Hematopoietic multipotent progenitor cell (in vitro differentiated cells): ENCODE results near the gene HEATR5A. TPM values are rescaled to one million over a fixed set of nuclear protein-coding genes. Genes with fewer than 3 reads are reported as not detected.
"Not testable (repeated sequence)": the region's sequence is repeated elsewhere in the genome, so short reads cannot be mapped to it uniquely, and the experiment has no call there.

ENCODE experiments used
- DNase-seq, 3 donors: peaks; one replicate each; pipeline ENCODE4 v3.0.0-alpha.2; 2011 to 2015; ENCODE audit warnings: low read depth in 2 of 3, low spot score in 2 of 3
- total RNA-seq: library from RNA; depleted of rRNA; stranded (reverse); fragments of >200 nt; gene quantifications from one replicate; pipeline ENCODE4 v1.2.3, GENCODE V29; 2012

The HEATR5A gene
- total RNA-seq, result 8.6 TPM

DNA sequence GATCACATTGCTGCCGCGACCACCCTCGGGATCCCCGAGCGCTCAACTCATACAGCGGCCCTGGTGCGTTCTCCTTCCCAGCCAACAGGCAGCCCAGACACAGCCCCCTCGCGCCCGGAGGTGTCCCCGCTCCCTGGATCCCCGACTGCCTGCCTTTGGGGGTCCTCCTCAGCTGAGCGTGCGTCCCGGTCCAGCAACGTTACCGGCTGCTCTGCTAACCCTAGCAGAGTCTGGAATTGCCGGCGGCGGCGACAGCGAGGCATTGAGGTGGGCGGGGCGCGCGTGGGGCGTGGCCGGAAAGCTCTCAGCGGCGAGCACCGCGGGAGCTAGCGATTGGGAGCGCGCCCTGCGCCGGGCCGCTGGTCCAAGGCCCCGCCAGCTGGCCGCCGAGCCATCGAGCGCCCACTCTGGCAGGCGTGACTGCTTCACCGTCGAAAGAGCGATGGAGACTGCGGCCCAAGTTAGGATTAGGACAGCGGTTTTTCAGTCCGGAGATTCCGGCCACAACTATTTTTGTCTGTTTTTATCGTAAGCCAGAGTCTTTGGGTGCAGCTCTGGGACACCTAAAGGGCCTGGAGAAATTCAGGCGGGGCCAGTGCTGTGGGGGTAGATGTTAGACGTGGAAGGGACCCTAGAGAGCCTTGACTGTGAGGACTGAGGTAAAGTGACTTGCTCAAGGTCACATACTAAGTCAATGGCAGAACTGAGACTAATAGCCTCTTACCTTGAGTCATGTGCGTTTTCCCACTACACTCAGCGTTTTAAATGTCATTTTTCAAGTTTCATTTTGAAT lies at the start of gene HEATR5A:
HEATR5A (minus strand) TSS at position 232 of the 793 bp plus-strand sequence. CDS start 17,575 bp downstream, outside the sequence.
- peak; percentile 84 to 95 (median 94) for DNase-seq

DNA sequence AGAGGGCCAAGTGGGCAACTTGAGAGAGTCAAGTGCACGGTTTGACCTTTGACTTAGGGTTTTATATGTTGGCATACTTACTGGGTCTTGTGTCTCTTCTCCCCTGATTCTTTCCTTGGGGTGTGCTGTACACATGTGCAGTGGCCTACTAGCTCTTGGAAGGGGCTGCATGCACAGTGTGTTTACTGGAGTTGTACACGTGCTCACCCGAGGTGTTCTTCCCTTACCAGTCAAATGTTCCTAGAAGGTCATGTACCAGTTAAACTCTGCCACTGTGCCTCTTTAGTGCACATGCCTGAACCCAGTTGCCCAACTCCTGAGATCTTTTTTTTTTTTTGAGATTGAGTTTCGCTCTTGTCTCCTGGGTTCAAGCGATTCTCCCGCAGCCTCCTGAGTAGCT lies 46.2 kb upstream of the HEATR5A start:
- DNase-seq, result no peak

DNA sequence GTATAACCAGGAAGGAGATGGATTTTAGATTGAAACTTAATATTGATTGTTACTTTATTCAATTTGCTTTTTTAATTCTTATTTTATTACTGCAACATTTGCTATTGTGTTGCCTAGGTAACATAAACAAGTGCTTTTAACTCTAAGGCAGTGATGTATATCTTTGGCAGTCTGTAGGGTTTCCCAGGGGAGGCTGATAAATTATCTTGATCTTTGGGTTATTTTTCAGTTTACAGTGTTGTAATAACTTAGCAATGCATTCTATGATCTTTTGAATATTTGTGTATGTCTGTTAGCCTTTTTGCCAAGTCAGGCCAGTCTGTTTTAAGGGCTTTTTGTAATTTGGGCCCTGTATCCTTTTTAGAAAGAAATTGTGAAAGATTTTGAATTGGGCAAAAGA lies 44.8 kb upstream of the HEATR5A start:
- DNase-seq, result no peak

DNA sequence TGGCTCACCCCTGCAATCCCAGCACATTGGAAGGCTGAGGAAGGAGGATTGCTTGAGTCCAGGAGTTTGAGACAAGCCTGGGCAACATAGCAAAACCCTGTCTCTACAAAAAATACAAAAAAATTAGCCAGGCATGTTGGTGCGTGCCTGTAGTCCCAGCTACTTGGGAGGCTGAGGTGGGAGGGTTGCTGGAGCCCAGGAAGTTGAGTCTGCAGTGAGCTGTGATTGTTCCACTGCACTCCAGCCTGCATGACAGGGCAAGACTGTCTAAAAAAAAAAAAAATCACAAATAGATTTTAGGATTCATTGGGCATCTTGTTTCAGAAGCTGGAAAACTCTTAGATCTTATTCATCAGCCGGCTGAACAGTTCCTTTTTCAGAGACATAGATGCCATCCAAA lies 42.1 kb upstream of the HEATR5A start:
- not testable (repeated sequence) for DNase-seq

DNA sequence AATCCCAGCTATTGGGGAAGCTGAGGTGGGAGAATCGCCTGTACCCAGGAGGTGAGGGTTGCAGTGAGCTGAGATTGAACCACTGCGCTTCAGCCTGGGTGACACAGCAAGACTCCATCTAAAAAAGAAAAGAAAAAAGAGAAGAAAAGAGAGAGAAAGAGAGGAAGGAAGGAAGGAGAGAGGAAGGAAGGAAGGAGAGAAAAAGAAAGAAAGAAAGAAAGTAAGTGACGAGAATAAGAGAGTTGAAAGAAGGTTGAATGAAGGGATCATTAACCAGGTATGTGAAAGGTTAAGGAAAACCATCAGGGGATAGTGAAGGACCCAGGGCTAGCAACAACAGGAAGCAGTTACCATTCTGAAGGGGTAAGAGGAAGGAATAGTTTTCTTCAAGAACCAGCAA lies 41.2 kb upstream of the HEATR5A start:
- DNase-seq, result no peak

DNA sequence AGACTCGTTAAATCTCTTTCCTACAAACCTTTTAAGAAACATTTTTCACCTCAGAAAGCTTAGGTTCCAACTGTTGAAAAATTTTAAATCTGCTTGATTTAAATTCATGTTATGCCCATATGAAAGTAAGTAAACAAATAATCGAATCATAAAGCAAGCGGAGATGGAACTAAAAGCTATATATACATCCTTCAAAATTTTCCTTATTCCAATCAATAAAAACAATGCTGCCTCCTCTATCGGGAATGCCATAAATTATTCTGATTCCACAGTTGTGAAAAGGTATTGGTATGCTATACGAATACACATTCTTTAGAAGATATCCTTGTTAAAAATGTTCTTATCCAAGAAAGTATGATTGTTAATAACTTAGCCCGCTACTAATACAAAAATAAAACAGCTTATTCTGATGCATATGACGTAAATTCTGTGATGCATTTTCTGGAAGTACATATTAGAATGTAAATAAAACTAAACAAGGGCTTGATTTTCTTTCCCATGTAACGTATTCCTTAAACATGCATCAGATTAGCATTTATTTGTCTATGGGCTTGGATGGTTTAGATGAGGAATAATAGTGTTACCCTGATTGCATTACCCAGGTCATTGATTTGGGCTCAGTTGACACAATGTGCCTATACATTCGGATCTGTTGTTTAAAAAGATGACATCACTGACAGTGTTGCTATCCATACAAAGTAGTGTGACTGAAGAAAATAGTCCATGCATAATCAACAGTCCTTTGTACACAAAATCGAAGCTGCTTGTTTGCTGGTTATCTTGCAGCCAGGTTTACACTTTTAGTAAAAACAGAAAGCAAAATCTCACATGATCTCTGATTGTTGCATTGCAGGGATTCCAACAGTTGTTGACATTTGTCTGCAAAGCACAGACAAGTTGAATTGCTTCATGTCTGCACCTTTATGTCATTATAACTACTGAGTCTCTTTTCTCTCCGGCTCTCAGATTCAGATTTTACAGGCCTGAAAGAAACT lies 37.6 kb upstream of the HEATR5A start:
- no peak for DNase-seq

DNA sequence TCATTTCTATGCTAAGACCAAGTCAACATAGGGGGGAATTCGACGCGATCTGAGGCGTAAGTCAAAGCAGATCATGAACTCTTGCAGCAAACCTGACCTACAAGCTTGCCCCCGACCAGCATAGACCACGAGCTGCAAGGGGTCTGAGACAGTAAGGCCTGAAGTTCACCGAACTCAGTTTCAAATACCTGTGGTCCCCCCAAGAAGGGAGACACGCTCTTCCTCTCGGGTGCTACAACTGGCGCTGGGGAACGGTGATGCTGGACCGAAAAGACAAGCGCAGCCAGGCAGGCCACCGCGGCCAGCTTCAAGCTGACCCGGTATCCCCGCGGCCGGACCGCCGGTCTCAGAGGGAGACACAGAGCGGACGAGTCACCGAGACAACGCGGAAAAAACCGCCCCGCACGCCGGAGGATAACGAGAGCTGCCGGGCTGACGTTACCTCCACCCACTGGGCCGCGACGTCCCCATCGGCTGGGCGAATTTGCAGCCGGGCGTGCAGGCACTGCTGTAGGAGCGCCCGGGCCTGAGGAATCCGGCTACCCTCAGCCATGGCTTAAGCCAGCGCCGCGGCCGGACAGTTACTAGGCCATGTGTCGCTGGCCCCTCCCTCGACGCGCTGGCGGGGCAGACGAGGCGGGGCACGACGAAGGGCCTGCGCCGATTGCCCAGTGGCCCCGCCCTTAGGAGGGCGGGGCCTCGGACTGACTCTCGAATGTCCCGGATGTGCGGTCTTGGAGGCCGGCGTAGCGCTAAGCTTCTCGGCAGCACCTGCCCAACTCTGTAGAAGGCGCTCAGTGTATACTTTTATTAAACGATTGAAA lies 36.7 kb upstream of the HEATR5A start, which contains the start of gene DTD2:
DTD2 (minus strand) TSS at position 666 of the 824 bp plus-strand sequence; CDS start at position 553, 113 bp downstream.
- peak; percentile 82 to 95 (median 90) for DNase-seq

DNA sequence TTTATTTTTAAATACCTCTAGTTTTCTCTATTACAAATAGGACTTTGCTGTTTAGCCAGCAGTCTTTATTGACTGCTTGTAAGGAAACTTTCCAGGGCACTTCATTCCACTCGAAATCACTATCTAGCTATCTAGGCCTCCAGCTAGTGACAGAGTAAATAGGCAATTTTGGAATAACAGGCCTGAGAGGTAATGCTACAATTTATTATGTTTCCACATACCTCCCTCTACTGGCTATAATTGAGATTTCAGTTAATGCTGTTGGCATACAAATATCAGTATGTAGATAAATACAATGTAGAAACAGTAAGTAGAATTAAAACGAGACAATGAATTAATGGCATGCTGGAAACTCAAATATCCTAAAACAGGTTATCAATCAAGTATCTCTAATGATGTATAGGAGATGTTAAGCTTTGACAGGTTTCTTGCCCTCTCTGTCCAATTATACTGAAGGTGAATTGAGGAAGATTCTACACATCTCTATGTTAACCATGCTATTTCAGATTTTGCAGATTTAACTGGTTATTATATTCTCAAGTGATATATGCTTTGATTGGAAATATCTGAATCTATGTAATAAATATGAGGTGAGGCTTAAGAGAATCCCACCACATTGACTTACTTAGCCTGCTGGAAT lies 29.7 kb upstream of the HEATR5A start:
- DNase-seq, result peak in 2 of 3 donors; percentile 20 to 67

DNA sequence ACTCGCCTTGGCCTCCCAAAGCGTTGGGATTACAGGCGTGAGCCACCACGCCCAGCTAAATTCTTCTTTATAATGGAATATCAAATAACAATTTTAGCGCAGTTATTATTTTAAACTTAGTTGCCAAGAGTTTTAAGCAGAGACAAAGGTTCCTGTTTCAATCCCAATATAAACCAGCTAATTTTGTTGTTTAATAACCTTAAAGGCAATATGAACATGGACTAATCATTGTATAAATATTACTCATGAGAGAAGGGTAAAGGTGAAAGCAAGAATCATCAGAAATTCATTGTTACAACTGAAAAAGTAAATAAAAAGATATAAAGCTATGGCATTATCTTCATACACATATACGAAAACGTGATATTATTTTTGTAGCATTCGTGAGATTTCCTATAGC lies 28.8 kb upstream of the HEATR5A start:
- no peak for DNase-seq

DNA sequence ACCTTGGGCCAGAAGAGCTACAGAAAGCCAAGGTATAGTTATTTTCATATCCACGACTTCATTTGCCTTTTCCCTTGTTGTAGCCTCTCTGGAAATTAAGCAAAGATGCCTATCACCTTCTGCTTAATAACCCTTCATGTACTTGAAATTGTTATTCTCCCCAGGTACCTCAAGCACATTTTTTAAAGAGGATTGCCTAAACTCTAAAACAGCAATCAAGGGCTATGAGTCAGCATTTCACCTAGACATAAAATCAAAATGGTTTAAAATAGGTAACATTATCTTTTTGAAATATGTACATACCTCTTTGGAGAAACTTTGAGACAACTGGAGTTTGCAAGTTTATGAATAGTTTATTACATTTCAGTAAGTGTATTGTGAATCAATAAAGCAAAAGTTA lies 25.4 kb upstream of the HEATR5A start:
- DNase-seq, result no peak

DNA sequence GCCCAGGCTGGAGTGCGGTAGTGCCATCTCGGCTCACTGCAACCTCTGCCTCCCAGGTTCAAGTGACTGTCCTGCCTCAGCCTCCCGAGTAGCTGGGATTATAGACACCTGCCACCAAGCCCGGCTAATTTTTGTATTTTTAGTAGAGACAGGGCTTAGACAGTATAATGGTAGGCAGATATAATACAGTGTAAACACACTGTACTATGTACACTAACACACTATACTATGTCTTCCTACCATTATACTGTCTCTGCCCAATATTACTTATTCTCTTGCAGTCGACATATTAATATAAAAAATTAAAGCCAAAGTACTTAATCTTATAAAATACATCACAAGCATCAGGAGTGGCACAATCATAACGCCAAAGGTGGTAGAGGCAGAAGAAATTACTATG lies 21.9 kb upstream of the HEATR5A start:
- no peak for DNase-seq

DNA sequence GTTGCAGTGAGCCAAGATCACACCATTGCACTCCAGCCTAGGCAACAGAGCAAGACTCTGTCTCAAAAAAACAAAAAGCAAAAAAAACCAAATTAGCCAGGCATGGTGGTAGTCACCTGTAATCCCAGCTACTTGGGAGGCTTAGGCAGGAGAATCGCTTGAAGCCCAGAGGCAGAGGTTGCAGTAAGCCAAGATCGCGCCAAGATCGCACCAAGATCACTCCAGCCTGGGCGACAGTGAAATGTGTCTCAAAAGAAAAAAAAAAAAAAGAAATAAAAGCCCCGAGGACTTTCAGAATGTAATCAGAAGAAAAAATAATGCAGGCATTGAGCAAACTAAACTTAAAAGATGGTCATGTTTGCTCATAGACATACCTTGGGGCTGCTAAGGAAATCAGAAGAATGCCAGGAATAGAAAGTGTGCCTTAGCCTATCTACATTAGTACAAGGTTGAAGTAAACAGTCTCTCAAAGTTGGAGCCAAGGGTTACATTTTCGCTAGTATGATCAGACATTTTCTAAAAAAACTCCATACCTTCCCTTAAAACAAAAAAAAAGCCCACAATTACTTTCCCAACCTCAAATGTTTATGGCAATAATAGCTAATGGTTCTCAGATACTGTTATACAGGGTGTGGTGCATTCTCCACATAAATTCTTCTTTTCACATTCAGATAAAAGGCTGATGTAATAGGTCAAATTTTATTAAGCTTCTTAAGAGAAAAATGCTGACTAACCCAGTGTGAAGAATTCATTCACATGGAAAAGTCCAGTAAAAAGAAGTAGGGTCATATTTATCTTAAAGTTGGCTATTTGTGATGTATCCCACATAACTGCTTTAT lies 21.1 kb upstream of the HEATR5A start:
- no peak for DNase-seq

DNA sequence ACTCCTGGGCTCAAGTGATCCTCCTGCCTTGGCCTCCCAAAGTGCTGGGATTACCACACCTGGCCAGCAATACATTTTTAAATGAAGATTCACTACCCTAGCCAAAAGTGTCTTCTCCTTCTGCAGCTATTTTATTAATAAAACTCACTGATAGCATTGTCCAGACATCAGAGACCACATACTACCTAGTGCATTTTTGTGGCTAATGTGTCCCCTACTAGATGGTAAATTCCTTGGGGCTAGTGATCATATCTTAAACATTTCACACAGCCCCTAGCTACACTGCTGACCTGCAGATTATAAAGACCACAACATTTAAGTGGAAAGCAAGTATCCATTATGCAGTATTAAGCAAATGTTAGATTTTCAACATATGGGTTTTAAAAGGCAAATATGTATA lies 19.9 kb upstream of the HEATR5A start:
- no peak for DNase-seq

DNA sequence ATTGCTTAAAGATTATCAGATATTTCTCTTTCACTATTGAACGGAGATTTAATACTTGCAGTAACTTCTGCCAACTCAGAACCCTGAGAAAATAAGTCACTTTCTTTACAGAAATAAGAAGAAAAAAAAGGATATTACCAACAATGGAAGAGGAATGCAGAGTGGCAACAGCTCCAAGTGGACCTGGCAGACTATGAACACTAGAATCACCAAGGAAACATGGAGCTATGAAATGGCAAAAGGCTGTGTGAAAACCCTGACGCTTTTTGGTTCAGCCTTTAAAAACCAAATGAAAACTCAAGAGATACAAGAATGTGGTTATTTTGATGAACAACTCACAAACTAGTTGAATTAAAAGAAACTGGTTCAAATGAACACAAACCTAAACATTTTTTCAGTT lies 19.2 kb upstream of the HEATR5A start:
- no peak for DNase-seq

DNA sequence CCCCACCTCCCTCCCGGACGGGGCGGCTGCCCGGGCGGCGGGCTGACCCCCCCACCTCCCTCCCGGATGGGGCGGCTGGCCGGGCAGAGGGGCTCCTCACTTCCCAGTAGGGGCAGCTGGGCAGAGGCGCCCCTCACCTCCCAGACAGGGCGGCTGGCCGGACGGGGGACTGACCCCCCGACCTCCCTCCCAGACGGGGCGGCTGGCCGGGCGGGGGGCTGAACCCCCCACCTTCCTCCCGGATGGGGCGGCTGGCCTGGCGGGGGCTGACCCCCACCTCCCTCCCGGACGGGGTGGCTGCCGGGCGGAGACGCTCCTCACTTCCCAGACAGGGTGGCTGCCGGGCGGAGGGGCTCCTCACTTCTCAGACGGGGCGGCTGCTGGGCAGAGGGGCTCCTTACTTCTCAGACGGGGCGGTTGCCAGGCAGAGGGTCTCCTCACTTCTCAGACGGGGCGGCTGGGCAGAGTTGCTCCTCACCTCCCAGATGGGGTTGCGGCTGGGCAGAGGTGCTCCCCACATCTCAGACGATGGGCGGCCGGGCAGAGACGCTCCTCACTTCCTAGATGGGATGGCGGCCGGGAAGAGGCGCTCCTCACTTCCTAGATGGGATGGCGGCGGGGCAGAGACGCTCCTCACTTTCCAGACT lies 16.8 kb upstream of the HEATR5A start:
- not testable (repeated sequence) for DNase-seq

DNA sequence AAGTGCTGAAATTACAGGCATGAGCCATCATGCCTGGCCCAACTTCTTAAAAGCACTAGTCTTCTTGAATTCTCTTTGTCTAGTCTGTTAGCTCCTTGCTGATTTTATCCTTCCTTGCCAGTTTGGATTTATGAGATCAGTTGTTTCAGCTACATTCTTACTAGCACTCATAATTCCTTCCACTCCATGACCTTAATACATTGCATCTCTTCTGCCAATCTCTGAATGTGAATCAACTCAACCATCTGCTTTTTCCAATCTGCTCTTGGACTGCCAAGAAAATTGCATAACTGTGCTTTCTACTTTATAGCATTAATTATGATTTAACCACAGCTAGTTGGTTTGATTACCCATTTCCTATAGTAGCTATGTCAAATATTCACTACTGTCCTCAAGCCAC lies 14.9 kb upstream of the HEATR5A start:
- DNase-seq, result no peak

DNA sequence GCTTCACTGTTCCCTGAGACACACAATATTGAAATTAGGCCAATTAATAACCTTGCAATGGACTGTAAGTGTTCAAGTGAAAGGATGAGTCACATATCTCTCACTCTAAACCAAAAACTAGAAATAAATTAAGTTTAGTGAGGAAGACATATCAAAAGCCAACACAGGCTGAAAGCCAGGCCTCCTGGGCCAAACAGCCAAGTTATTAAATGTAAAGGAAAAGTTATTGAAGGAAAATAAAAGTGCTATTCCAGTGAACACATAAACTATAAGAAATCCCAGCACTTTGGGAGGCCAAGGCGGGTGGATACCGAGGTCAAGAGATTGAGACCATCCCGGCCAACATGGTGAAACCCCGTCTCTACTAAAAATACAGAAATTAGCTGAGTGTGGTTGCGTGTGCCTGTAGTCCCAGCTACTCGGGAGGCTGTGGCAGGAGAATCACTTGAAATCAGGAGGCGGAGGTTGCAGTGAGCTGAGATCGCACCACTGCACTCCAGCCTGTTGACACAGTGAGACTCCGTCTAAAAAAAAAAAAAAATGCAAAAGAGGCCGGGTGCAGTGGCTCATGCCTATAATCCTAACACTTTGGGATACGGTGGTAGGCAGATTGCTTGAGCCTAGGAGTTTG lies 10.4 kb upstream of the HEATR5A start:
- DNase-seq, result no peak

DNA sequence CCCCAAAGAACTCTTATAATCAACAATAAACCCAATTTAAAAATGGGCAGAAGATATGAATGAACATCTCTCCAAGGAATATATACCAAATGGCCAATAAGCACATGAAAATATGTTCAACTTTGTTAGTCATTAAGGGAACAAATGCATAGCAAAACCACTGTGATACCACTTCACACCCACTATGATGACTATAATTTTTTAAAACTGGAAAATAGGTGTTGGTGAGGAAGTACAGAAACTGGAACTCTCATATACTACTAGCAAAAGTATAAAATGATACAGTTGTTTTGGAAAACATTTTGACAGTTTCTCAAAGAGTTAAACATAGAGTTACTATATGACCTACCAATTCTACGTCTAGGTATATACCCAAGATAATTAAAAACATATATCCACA lies 9.4 kb upstream of the HEATR5A start:
- DNase-seq, result no peak
